DMS79 treated with DMSO at 0.1 percent for 48 hours (cell line): ENCODE results near the gene COP1.

ENCODE experiments used
- DNase-seq: peaks from one replicate; lab custom pipeline; 2025; lab: John Stamatoyannopoulos, UW

The COP1 gene

DNA sequence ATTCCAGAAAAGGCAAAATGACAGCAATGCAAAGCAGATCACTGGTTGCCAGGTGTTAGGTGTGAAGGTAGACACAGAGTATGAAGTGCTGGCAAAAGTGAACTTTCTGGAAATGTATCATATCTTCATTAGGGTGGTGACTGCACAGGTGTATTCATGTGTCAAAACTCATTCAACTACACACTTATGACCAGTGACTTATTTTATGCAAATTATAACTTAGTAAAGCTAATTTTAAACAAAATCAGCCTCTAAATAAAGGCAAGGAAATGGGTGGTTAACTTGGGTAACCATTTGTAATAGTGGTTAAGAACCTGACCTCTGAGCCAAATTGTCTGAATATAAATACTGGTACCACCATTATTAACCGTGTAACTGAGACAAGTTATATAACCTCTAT is 7.4 kb downstream of the COP1 start:
- no peak for DNase-seq

DNA sequence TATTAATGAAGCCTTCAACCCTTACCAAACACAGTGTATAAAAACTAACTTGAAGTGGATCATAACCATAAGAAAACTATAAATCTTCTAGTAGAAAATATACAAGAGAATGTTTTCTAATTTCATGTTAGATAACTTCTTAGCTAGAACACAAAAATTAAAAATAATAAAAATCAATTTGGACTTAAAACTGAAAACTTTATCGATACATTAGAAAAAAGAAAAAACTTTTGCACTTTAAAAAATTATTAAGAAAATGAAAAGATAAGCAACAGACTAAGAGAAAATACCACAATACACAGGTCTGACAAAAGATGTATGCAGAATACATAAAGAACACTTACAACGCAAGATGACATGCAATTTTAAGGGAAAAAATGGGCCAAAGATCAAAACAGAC is 8.7 kb downstream of the COP1 start:
- DNase-seq, result no peak

GRCh38 chr1:176196728-176197127 is 10.4 kb downstream of the COP1 start:
- no peak for DNase-seq

GRCh38 chr1:176195547-176195946 is 11.5 kb downstream of the COP1 start:
- no peak for DNase-seq

GRCh38 chr1:176193663-176194062 is 13.4 kb downstream of the COP1 start:
- DNase-seq, result no peak

- DNase-seq, result no peak
Measured at GRCh38 chr1:176193023-176193422, 14.1 kb downstream of the COP1 start.

DNA sequence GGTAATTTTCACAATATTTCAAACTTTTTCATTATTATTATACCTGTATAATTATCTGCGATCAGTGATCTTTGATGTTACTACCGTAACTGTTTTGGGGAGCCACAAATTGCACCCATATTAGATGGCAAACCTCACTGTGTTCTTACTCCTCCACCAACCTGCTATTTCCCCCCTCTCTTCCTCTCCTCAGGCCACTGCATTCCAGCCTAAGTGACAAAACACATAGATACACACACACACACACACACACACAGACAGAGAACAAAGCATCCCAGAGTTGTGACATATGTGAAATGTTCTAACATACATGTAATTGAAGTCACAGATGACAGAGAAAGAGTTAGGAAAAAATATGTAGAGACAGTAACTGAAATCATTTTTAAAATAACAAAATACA is 18.5 kb downstream of the COP1 start:
- no peak for DNase-seq

DNA sequence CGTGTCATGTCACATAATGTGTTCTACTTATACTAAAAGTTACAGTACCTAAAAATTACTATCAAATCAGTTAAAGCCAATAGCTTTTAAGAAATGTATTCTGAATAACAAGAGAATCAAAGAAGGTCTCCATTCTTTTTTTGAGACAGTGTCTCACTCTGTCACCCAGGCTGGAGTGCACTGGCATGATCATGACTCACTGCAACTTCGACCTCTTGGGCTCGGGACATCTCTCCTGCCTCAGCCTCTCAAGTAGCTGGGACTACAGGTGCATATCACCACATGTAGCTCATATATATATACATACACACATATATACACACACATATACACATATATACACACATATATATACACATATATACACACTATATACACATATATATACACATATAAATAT is 20.1 kb downstream of the COP1 start:
- no peak for DNase-seq

DNA sequence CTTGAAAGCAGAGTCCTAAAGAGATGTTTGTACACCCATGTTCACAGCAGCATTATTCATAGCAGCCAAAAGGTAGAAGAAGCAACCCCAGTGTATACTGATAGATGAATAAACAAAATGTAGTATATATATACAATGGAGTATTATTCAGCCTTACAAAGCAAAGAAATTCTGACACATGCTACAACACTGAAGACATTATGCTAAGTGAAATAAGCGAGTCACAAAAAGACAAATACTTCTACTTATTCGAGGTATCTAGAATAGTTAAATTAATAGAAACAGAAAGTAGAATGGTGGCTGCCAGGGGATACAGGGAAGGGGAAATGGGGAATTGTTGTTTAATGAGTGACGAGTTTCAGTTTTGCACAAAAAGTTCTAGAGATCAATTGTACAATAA is 23.5 kb downstream of the COP1 start:
- no peak for DNase-seq

DNA sequence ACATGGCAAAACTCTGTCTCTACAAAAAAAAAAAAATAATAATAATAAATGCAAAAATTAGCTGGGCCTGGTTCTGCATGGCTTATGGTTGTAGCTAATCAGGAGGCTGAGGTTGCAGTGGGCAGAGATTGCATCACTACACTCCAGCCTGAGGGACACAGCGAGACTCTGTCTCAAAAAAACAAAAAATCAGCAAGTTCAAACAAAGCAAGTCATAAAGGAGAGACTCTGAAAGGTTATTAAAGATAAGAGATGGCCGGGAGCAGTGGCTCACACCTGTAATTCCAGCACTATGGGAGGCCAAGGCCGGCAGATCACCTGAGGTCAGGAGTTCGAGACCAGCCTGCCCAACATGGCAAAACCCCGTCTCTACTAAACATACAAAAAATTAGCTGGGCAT is 28.8 kb downstream of the COP1 start:
- no peak for DNase-seq

DNA sequence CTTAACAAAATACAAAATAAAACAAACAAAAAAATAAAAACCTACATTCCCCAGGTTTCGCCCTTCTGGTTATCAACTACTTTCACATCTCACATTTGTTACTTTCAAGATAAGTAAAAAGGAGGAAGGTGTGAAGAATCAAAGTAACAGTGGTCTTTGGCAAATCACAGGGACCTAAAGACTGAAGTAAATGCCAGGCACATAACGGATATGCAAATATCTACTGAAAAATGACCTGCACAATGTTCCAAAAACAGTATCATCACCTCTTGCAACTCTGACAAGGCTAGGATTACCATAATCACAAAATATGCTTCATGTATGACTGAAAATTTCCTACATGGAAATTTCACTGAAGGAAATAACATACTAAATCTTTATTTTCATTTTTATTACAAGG is 29.3 kb downstream of the COP1 start:
- DNase-seq, result no peak

DNA sequence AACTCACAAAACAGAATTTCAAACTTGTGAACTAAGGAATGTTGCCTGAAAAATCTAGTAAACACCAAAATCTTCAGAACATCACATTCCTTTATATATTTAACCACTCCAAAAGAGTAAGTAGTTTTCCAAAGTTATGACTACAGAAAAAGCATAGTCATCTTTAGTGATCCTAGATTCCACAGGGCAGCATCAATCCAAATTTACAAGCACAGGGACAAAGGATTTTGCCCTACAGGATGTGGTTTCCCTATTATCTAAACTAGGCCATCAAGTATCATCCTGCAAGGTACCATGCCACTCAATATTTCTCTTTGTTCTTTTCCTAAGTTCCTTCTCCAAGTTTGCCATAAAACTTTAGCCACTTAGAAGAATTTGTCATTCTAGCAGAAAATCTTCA is 33.0 kb downstream of the COP1 start:
- no peak for DNase-seq

DNA sequence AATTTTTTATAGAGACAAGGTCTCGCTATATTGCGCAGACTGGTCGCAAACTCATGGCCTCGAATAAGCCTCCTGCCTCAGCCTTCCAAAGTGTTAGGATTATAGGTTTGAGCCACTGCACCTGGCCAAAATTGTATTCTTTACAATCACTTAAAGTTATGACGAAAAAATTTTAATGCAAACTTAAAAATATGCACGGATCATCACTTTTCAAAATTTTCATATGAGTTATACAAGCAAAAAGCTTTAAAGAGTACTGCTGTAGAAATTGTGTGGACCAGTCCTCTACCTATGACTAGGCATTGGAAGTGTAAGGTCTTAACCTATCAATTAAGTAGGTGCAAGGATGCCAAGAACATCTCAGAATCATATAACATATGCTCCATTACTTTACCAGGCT is 34.9 kb downstream of the COP1 start:
- DNase-seq, result no peak

DNA sequence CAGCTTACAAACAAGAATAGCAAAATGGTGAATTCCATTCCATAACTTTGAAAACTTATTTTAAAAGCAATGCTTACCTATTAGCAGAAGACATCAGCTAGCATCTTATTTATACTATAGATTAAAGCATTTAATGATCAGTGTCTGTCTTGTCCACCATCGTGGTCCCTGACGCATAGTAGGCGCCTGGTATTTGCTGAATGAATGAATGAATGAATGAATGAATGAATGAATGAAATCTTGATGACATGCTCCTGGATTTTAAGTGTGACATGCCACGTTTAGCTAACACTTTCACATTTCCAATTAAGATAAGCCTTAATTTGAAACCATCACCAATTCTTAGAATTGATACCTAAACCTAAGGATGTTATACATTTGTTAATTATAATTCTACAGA is 39.9 kb downstream of the COP1 start:
- no peak for DNase-seq

DNA sequence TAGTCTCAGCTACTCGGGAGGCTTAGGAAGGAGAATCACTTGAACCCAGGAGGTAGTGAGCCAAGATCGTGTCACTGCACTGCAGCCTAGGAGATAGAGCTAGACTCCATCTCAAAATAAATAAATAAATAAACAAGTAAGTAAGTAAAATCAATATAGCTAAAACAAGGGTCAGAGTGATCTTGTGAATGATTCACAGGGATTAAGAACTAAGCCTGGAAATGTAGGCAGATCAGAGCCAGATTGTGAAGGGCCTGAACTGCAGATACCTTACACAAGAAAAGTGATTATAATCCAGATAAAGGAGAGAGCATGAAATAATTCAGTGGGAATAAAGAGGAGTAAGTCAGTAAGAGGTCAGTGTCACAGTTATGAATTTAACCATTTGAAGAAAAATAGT is 41.5 kb downstream of the COP1 start:
- no peak for DNase-seq

DNA sequence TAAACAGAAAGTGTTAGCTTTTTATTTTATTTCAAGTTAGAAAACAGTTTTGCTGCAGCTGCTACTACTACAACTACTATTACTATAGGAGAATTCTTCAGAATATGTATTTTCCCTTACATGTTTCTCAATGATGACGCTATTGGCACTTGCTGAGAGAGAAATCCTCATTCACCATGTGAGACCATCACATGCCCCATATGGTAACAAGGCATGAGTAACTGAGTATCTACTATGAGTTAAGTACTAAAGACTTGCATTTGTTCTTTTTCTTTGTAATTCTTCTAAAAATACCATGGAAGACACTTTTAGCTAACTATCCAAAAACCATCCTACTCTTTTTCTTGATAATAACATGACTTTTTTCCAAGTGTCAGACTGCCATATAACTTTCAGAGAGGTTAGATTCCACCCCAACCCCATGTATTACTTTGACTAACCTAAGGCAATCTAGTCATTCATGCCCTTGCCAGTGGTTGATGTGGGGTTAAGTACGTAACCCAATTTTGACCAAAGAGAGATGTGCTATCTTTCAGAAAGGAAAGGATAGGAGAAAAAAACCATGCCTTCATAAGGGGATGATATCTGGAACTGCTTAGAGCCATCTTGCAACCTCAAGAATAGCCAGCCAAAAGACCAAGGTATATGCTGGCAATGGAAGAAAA is 42.9 kb downstream of the COP1 start:
- no peak for DNase-seq

DNA sequence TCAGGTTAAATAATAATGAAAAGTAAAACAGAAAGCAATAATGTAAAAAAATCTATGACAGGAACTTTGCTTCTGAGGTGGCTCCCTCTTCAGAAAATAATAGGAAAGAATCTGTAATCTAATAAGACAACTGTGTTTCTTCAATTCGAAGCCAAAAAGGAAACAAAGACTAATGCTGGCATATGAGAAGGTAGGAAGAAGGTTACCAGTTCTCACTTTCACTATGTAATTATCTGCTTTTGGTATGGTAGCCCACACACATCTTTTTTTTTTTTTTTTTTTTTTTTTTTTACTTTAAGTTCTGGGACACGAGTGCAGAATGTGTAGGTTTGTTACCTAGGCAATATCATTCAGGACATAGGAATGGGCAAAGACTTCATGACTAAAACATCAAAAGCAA is 47.1 kb downstream of the COP1 start:
- no peak for DNase-seq

- no peak for DNase-seq
Measured at GRCh38 chr1:176157995-176158394, 49.1 kb downstream of the COP1 start.

DNA sequence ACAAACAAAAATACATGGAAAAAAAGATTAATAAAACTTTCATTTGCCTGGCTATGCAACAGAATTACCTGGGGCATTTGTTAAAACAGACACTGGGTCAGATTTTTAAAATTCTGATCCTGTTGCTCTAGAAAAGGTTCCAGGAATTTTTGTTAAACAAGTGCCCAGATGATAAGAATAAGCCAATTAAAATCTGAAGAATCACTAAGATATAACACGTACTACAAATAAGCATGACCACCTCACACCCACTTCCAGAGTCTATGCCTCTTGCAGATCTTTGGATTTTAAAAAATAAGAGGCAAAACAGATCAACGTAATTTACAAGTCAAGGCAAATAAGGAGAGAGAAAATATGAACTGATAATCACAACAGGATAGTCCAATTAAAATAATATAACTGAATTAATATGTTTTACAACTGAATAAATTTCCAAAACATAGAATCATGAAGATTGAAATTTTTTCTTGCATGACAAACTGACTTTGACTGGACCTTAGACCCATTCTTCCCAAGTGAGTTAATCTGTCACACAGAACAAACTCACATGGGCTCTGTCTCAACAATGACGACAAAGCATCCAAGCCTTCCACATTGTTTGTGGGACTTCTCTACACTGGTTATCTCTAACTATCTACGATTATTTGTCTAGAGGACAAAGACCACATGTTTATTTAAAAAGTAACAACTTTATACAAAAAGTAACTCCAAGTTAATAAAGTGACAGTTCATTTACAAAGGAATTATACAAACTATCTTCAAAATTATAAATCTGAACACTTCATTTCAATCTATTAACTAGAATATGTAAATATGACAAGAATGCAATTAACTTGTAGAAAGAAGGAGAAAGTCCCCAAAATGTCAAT is 56.9 kb downstream of the COP1 start:
- DNase-seq, result no peak

- no peak for DNase-seq
Measured at GRCh38 chr1:176144526-176144925, 62.6 kb downstream of the COP1 start.

DNA sequence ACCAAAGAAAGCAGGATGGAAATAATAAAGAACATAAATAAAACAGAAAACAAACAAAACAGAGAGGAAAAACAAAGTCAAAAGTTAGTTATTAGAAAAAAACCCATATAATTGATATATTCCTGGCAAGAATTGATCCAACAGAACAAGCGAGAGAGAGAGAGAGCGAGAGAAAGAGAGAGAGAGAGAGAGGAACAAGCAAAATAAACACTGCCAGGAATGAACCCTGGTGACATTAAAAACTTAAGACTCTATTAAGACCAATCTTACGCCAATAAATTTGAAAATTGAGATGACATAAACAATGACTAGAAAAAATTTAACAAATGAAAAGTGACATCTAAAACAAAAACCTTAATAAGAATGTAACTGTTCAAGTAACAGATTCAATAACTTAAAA is 64.1 kb downstream of the COP1 start:
- no peak for DNase-seq

DNA sequence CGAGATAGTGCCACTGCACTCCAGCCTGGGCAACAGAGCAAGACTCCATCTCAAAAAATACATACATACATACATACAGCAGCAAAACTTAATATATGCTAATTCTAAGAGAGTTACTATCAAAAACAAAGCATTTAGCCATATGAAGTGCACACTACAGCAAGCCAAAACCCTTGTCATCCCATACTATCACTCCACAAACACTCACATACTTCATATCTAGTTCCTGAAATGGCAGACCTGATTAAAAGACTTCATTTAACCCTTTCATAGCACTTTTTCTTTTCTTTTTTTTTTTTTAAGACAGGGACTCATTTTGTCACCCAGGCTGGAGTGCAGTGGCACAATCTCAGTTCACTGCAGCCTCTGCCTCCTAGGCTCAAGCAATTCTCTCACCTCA is 65.6 kb downstream of the COP1 start:
- DNase-seq, result no peak

DNA sequence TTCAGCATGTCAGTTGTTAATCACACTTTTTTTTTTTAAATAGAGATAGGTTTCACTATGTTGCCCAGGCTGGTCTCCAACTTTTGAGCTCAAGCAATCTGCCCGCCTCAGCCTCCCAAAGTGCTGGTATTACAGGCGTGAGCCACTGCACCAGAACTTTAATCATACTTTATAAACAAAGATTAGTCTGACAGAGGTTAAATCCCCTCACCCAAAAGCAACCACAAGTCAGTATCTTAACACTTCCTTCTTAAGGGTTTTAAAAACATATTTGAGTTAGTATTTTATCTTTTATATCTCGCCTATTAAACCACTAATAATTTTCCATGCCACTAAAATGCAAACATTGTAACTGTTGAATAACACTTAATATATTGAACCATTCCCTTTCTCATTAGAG is 70.2 kb downstream of the COP1 start:
- DNase-seq, result no peak

GRCh38 chr1:176134666-176135065 is 72.4 kb downstream of the COP1 start:
- no peak for DNase-seq
